MG63 (cell line): ENCODE results near the gene ATP6V1C2. TPM values are rescaled to one million over a fixed set of nuclear protein-coding genes. Genes with fewer than 3 reads are reported as not detected.
"Not testable (repeated sequence)": the region's sequence is repeated elsewhere in the genome, so short reads cannot be mapped to it uniquely, and the experiment has no call there.

Experiments
- DNase-seq: peaks from one replicate; pipeline ENCODE4 v3.0.0-alpha.2; 2020
- H3K27me3 ChIP-seq: fragments of 250-450 bp; sonication (Bioruptor Pico); 2 replicates; pipeline ENCODE4 v1.5.1; 2020; ENCODE audit warnings: mild to moderate bottlenecking, moderate library complexity
- H3K36me3 ChIP-seq: fragments of 250-450 bp; sonication (Bioruptor Pico); 2 replicates; pipeline ENCODE4 v1.5.1; 2020; ENCODE audit warnings: mild to moderate bottlenecking, moderate library complexity
- H3K4me3 ChIP-seq: fragments of 250-450 bp; sonication (Bioruptor Pico); 2 replicates; pipeline ENCODE4 v1.5.1; 2020; ENCODE audit warnings: mild to moderate bottlenecking, moderate library complexity
- H3K9me3 ChIP-seq: fragments of 250-450 bp; sonication (Bioruptor Pico); 2 replicates; pipeline ENCODE4 v1.5.1; 2020; ENCODE audit warnings: mild to moderate bottlenecking, moderate library complexity
- total RNA-seq: library from RNA; depleted of rRNA; stranded (reverse); fragments of >200 nt; shearing (Covaris generic); gene quantifications from 2 replicates; pipeline ENCODE4 v1.2.3, GENCODE V29; 2014; ENCODE audit warnings: low replicate concordance

ATP6V1C2 gene
- total RNA-seq, 1 experiment from 2014 or later, result not detected

GRCh38 chr2:10812362-10813162 lies 91.1 kb downstream of the ATP6V1C2 start, which contains the start of gene PDIA6:
TSS of gene PDIA6 (minus strand) at chr2:10812785. CDS start at chr2:10812696, 89 bp downstream.
- Histone ChIP-seq H3K27me3 (no peaks in the 10 kb centered on the region), H3K36me3 (peaks cover 33% of the 10 kb centered on the region), H3K4me3 (peak within 1 kb of the TSS; percentile 91), H3K9me3 (no peaks in the 10 kb centered on the region)
- peak; percentile 97 for DNase-seq

DNA sequence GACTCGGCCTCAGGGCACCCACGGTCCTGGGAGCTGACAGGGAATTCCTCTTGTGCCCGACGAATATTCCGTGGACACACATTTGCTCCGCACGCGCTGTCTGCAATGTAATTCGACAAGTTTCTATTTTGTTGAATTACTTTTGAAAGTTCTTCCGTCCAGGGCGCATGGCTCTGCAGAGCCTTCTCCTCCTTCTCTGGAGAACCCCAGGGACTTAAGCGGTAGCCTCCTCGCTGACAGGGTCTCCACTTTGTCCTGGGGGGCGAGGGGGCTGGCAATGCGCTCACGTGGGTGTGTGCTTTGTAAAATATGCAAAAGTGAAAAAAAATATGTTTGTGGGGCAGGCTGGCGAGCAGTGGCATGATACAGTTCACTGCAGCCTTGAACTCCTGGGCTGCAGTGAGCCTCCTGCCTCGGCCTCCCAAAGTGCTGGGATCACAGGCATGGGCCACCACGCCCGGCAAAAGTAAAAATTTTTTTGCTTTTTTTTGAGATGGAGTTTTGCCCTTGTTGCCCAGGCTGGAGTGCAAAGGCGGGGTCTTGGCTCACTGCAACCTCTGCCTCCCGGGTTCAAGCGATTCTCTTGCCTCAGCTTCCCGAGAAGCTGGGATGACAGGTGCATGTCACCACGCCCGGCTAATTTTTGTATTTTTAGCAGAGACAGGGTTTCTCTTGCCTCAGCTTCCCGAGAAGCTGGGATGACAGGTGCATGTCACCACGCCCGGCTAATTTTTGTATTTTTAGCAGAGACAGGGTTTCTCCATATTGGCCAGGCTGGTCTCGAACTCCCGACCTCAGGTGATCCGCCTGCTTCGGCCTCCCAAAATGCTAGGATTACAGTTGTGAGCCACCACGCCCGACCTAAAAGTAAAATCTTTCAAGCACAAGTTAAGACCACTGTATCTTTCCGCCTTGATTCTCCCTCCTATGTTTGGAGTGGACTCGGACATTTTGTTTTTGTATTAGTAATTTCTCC lies 92.0 kb downstream of the ATP6V1C2 start:
- DNase-seq, H3K27me3 ChIP-seq, H3K9me3 ChIP-seq: not testable (repeated sequence)
- H3K4me3 ChIP-seq, result peak overlapping the region; percentile 91
- H3K36me3 ChIP-seq, result peaks cover 24% of the 10 kb centered on the region

GRCh38 chr2:10814142-10814541 lies 92.7 kb downstream of the ATP6V1C2 start:
- DNase-seq, result no peak
- Histone ChIP-seq H3K9me3 (no peaks in the 10 kb centered on the region), H3K27me3 (no peaks in the 10 kb centered on the region), H3K36me3 (peaks cover 17% of the 10 kb centered on the region), H3K4me3 (no peak overlapping the region)

- peaks cover 14% of the 10 kb centered on the region for H3K36me3 ChIP-seq
- H3K27me3 ChIP-seq, result no peaks in the 10 kb centered on the region
- no peak overlapping the region for H3K4me3 ChIP-seq
- H3K9me3 ChIP-seq, result no peaks in the 10 kb centered on the region
- no peak for DNase-seq
Observed at GRCh38 chr2:10814571-10815331, 93.3 kb downstream of the ATP6V1C2 start.

DNA sequence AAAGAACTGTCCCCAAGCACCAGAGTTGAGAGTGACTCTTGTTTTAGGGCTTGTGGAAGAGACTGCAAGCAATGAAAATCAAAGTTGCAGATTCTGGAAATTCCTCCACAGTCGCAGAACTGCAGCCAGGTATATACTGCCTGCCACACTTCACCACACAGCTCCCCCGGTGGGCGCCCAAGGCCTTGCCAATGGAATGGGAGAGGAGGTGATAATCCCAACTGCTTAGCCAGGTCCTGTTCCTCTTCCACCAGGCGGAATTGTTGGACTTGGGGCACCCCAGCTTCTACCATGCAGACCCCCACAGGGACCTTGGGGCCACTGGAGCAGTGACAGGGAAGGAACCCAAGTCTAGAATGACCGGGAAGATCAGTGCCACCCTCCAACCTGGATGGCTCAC lies 96.0 kb downstream of the ATP6V1C2 start:
- H3K36me3 ChIP-seq, result no peaks in the 10 kb centered on the region
- no peaks in the 10 kb centered on the region for H3K9me3 ChIP-seq
- no peak overlapping the region for H3K4me3 ChIP-seq
- DNase-seq, result peak; percentile 45
- H3K27me3 ChIP-seq, result no peaks in the 10 kb centered on the region

DNA sequence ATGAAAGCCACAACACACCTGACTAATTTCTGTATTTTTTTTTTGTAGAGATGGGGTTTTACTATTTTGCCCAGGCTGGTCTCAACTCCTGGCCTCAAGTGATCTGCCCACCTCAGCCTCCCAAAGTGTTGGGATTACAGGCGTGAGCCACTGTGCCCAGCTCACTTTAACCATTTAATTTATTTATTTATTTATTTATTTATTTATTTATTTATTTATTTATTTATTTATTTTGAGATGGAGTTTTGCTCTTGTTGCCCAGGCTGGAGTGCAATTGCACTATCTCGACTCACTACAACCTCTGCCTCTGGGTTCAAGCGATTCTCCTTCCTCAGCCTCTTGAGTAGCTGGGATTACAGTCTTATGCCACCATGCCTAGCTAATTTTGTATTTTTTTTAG lies 96.9 kb downstream of the ATP6V1C2 start:
- not testable (repeated sequence) for H3K9me3 ChIP-seq, H3K4me3 ChIP-seq, H3K27me3 ChIP-seq, H3K36me3 ChIP-seq, DNase-seq

GRCh38 chr2:10818984-10819383 lies 97.6 kb downstream of the ATP6V1C2 start:
- H3K9me3 ChIP-seq, result no peaks in the 10 kb centered on the region
- H3K27me3 ChIP-seq, result no peaks in the 10 kb centered on the region
- H3K4me3 ChIP-seq, result no peak overlapping the region
- DNase-seq, result no peak
- H3K36me3 ChIP-seq, result no peaks in the 10 kb centered on the region

GRCh38 chr2:10819714-10820314 lies 98.4 kb downstream of the ATP6V1C2 start:
- H3K36me3 ChIP-seq, result no peaks in the 10 kb centered on the region
- no peaks in the 10 kb centered on the region for H3K27me3 ChIP-seq
- DNase-seq, result no peak
- H3K9me3 ChIP-seq, result no peaks in the 10 kb centered on the region
- no peak overlapping the region for H3K4me3 ChIP-seq

DNA sequence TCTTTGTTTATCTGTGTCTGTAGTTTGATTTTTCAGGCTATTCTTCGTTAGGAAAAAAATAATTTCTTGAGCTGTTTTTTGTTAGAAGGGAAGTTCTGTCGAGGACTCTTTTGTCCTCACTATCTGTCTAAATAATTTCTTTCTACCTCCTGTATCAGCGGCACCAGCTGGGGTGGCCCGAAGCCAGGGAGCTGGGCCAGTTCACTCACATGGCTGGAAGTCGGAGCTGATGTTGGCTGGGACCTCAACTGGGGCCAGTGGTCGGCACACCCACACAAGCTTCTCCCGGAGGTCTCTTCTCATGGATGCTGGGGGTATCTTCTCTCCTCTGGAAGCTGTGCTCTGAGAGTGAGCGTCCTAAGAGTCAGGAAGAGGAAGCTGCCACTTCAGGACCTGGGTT lies 99.1 kb downstream of the ATP6V1C2 start:
- Histone ChIP-seq H3K9me3 (no peaks in the 10 kb centered on the region), H3K27me3 (no peaks in the 10 kb centered on the region), H3K36me3 (no peaks in the 10 kb centered on the region), H3K4me3 (no peak overlapping the region)
- no peak for DNase-seq

GRCh38 chr2:10820978-10821695 lies 99.7 kb downstream of the ATP6V1C2 start:
- H3K4me3 ChIP-seq, result no peak overlapping the region
- H3K27me3 ChIP-seq, result no peaks in the 10 kb centered on the region
- no peaks in the 10 kb centered on the region for H3K9me3 ChIP-seq
- H3K36me3 ChIP-seq, result no peaks in the 10 kb centered on the region
- no peak for DNase-seq

DNA sequence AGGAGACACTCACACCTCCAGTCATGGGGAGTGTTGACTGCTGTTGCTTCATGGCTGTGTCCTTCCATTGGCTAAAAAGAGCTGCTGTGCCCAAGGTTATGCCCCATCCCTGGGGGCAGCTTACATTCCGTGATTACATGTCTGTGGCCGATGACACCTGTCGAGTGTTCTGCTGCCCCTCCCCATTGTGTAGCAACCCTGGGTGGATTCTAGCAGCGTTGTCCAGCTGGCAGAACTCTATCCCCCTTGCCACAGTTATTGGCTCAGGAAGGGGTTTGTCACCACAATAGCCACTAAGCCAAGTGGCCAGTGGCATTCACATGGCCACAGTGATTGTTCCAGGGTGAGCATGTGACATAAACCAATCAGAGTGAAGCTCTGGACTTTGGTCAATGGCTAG lies 102.8 kb downstream of the ATP6V1C2 start:
- H3K4me3 ChIP-seq, result no peak overlapping the region
- no peaks in the 10 kb centered on the region for H3K36me3 ChIP-seq
- no peaks in the 10 kb centered on the region for H3K27me3 ChIP-seq
- no peak for DNase-seq
- H3K9me3 ChIP-seq, result no peaks in the 10 kb centered on the region

- Histone ChIP-seq H3K9me3 (no peaks in the 10 kb centered on the region), H3K4me3 (no peak overlapping the region), H3K36me3 (no peaks in the 10 kb centered on the region), H3K27me3 (no peaks in the 10 kb centered on the region)
- no peak for DNase-seq
Observed at GRCh38 chr2:10826026-10826425, 104.6 kb downstream of the ATP6V1C2 start.

DNA sequence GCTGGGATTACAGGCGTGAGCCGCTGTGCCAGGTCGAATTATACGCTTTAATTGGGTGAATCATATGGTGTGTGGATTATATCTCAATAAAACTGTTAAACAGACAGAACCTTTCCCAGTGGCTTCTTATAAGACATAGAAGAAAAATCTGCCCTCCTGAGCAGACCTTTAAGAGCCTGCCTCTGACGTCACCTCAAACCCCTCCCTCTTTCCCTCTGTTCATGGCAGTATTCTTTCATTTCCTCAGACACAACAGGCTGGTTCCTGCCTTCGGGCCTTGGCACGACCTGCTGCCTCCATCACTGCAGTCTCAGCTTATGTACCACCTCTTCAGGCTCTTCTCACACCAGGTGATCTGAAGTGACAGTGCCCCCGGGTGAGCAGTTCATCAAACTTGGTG lies 105.2 kb downstream of the ATP6V1C2 start:
- no peaks in the 10 kb centered on the region for H3K27me3 ChIP-seq
- H3K9me3 ChIP-seq, result no peaks in the 10 kb centered on the region
- no peak overlapping the region for H3K4me3 ChIP-seq
- DNase-seq, result no peak
- no peaks in the 10 kb centered on the region for H3K36me3 ChIP-seq

- Histone ChIP-seq H3K27me3 (no peaks in the 10 kb centered on the region), H3K36me3 (no peaks in the 10 kb centered on the region), H3K4me3 (no peak overlapping the region), H3K9me3 (no peaks in the 10 kb centered on the region)
- no peak for DNase-seq
Observed at GRCh38 chr2:10828346-10828745, 106.9 kb downstream of the ATP6V1C2 start.

- H3K4me3 ChIP-seq, result no peak overlapping the region
- DNase-seq, result no peak
- H3K36me3 ChIP-seq, result no peaks in the 10 kb centered on the region
- H3K9me3 ChIP-seq, result no peaks in the 10 kb centered on the region
- H3K27me3 ChIP-seq, result no peaks in the 10 kb centered on the region
Observed at GRCh38 chr2:10829299-10829698, 107.9 kb downstream of the ATP6V1C2 start.

DNA sequence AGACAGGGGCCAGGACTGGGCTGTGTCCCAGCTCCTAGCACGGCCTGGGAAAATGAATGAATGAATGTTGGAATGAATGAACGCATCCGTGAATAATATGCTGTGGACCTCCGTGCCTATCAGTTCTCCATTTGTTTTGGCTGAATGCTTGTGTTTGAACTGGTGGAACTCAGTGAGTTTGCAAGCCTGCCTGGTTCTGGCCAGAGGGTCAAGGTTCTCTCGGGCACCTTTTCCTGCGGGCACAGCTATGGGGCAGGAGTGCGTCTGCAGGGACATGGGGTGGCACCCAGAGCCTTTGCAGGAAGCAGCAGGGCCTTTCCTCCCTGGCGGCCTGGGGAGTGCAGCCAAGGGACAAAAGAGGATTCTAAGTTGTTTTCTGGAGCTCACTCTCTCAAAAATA lies 108.8 kb downstream of the ATP6V1C2 start:
- DNase-seq, result no peak
- Histone ChIP-seq H3K4me3 (no peak overlapping the region), H3K27me3 (no peaks in the 10 kb centered on the region), H3K36me3 (no peaks in the 10 kb centered on the region), H3K9me3 (no peaks in the 10 kb centered on the region)
